ENCODE results near the gene EPS15.
"Not testable (repeated sequence)": the region's sequence is repeated elsewhere in the genome, so short reads cannot be mapped to it uniquely, and the experiment has no call there.

Gene EPS15

GRCh38 chr1:51464828-51465227 is 54.2 kb downstream of the EPS15 start:
- DNase-seq (ENCODE audit: low read depth), result no peak

- DNase-seq (ENCODE audit: low read depth), result no peak
Observed at GRCh38 chr1:51463561-51463960, 55.5 kb downstream of the EPS15 start.

GRCh38 chr1:51462289-51462688 is 56.8 kb downstream of the EPS15 start:
- DNase-seq (ENCODE audit: low read depth), result not testable (repeated sequence)

GRCh38 chr1:51454554-51454953 is 64.5 kb downstream of the EPS15 start:
- DNase-seq (ENCODE audit: low read depth), result no peak

- DNase-seq (ENCODE audit: low read depth), result no peak
Observed at GRCh38 chr1:51453010-51453409, 66.1 kb downstream of the EPS15 start.

GRCh38 chr1:51448844-51449454 is 70.1 kb downstream of the EPS15 start:
- DNase-seq (ENCODE audit: low read depth), result not testable (repeated sequence)

GRCh38 chr1:51445351-51446090 is 73.5 kb downstream of the EPS15 start:
- DNase-seq (ENCODE audit: low read depth), result peak; percentile 16

GRCh38 chr1:51444534-51445192 is 74.4 kb downstream of the EPS15 start:
- no peak for DNase-seq (ENCODE audit: low read depth)

- no peak for DNase-seq (ENCODE audit: low read depth)
Observed at GRCh38 chr1:51444096-51444495, 75.0 kb downstream of the EPS15 start.

GRCh38 chr1:51443555-51443954 is 75.5 kb downstream of the EPS15 start:
- no peak for DNase-seq (ENCODE audit: low read depth)

- no peak for DNase-seq (ENCODE audit: low read depth)
Observed at GRCh38 chr1:51442616-51443015, 76.5 kb downstream of the EPS15 start.

- DNase-seq (ENCODE audit: low read depth), result no peak
Observed at GRCh38 chr1:51442198-51442597, 76.9 kb downstream of the EPS15 start.

GRCh38 chr1:51439895-51440294 is 79.2 kb downstream of the EPS15 start:
- DNase-seq (ENCODE audit: low read depth), result no peak

GRCh38 chr1:51439053-51439452 is 80.0 kb downstream of the EPS15 start:
- DNase-seq (ENCODE audit: low read depth), result no peak

GRCh38 chr1:51437391-51437790 is 81.7 kb downstream of the EPS15 start:
- DNase-seq (ENCODE audit: low read depth), result not testable (repeated sequence)

GRCh38 chr1:51435878-51436277 is 83.2 kb downstream of the EPS15 start:
- no peak for DNase-seq (ENCODE audit: low read depth)

GRCh38 chr1:51433972-51434510 is 85.0 kb downstream of the EPS15 start:
- no peak for DNase-seq (ENCODE audit: low read depth)

- no peak for DNase-seq (ENCODE audit: low read depth)
Observed at GRCh38 chr1:51433269-51433971, 85.6 kb downstream of the EPS15 start.

- no peak for DNase-seq (ENCODE audit: low read depth)
Observed at GRCh38 chr1:51432146-51432545, 86.9 kb downstream of the EPS15 start.

GRCh38 chr1:51427438-51427837 is 91.6 kb downstream of the EPS15 start:
- no peak for DNase-seq (ENCODE audit: low read depth)

- DNase-seq (ENCODE audit: low read depth), result no peak
Observed at GRCh38 chr1:51425955-51426354, 93.1 kb downstream of the EPS15 start.

GRCh38 chr1:51425273-51425672 is 93.8 kb downstream of the EPS15 start:
- DNase-seq (ENCODE audit: low read depth), result no peak

Data from GM04504 (cell line).